ENCODE data around the gene SLC9A1.
A peak's percentile ranks its signal among the peaks of the same experiment; 100 is the strongest.

SLC9A1 gene

GRCh38 chr1:27150183-27150582 is 4.7 kb downstream of the SLC9A1 start:
- no peak for DNase-seq

GRCh38 chr1:27149762-27150113 is 5.2 kb downstream of the SLC9A1 start:
- DNase-seq, result no peak

GRCh38 chr1:27149084-27149761 is 5.7 kb downstream of the SLC9A1 start:
- DNase-seq, result no peak

- no peak for DNase-seq
These were observed 6.3 kb downstream of the SLC9A1 start for GRCh38 chr1:27148591-27148990.

GRCh38 chr1:27147842-27148518 is 6.9 kb downstream of the SLC9A1 start:
- DNase-seq, result no peak

- DNase-seq, result no peak
These were observed 9.0 kb downstream of the SLC9A1 start for GRCh38 chr1:27145934-27146354.

- DNase-seq, result no peak
These were observed 9.8 kb downstream of the SLC9A1 start for GRCh38 chr1:27144920-27145661.

- no peak for DNase-seq
These were observed 10.7 kb downstream of the SLC9A1 start for GRCh38 chr1:27144049-27144748.

- no peak for DNase-seq
These were observed 11.5 kb downstream of the SLC9A1 start for GRCh38 chr1:27143401-27143800.

- DNase-seq, result no peak
These were observed 12.5 kb downstream of the SLC9A1 start for GRCh38 chr1:27142464-27142863.

GRCh38 chr1:27141266-27142003 is 13.5 kb downstream of the SLC9A1 start:
- DNase-seq, result no peak

- no peak for DNase-seq
These were observed 14.9 kb downstream of the SLC9A1 start for GRCh38 chr1:27139980-27140379.

GRCh38 chr1:27138927-27139326 is 16.0 kb downstream of the SLC9A1 start:
- no peak for DNase-seq

- no peak for DNase-seq
These were observed 16.6 kb downstream of the SLC9A1 start for GRCh38 chr1:27138368-27138767.

GRCh38 chr1:27137544-27138075 is 17.3 kb downstream of the SLC9A1 start:
- DNase-seq, result peak in 1 of 2 experiments; percentile 32

GRCh38 chr1:27136998-27137542 is 17.9 kb downstream of the SLC9A1 start:
- peak; percentile 71 to 81 for DNase-seq

GRCh38 chr1:27136236-27136551 is 18.7 kb downstream of the SLC9A1 start:
- no peak for DNase-seq

GRCh38 chr1:27135541-27136235 is 19.2 kb downstream of the SLC9A1 start:
- DNase-seq, result no peak

- DNase-seq, result no peak
These were observed 20.9 kb downstream of the SLC9A1 start for GRCh38 chr1:27133991-27134390.

GRCh38 chr1:27133158-27133557 is 21.8 kb downstream of the SLC9A1 start:
- DNase-seq, result no peak

GRCh38 chr1:27132624-27133023 is 22.3 kb downstream of the SLC9A1 start:
- no peak for DNase-seq

GRCh38 chr1:27132147-27132546 is 22.8 kb downstream of the SLC9A1 start:
- DNase-seq, result no peak
